Measurements from ENCODE around the gene HAUS6.
"Not testable (repeated sequence)": the region's sequence is repeated elsewhere in the genome, so short reads cannot be mapped to it uniquely, and the experiment has no call there.

Gene HAUS6

GRCh38 chr9:19030899-19031298 lies 71.8 kb downstream of the HAUS6 start:
- no peak for DNase-seq

GRCh38 chr9:19028835-19029451 lies 73.8 kb downstream of the HAUS6 start:
- DNase-seq, result peak; percentile 32 to 70

GRCh38 chr9:19027825-19028224 lies 74.9 kb downstream of the HAUS6 start:
- no peak for DNase-seq

- DNase-seq, result no peak
These were observed 76.3 kb downstream of the HAUS6 start for GRCh38 chr9:19026375-19026774.

- no peak for DNase-seq
These were observed 79.6 kb downstream of the HAUS6 start for GRCh38 chr9:19023078-19023477.

GRCh38 chr9:19022206-19022605 lies 80.5 kb downstream of the HAUS6 start:
- DNase-seq, result no peak

GRCh38 chr9:19021649-19022048 lies 81.1 kb downstream of the HAUS6 start:
- not testable (repeated sequence) for DNase-seq

- DNase-seq, result no peak
These were observed 81.7 kb downstream of the HAUS6 start for GRCh38 chr9:19020886-19021455.

- peak in 1 of 2 donors; percentile 1 for DNase-seq
These were observed 84.5 kb downstream of the HAUS6 start for GRCh38 chr9:19018201-19018600.

- DNase-seq, result no peak
These were observed 93.2 kb downstream of the HAUS6 start for GRCh38 chr9:19009391-19009965.

Measured in inflammatory macrophage treated with lipopolysaccharide for 1 hour (primary cell).